IMR-90 (cell line): ENCODE measurements around the gene PTBP1. TPM values are rescaled to one million over a fixed set of nuclear protein-coding genes. Genes with fewer than 3 reads are reported as not detected.

Experiments
- ATAC-seq: fragments of 200-7000 bp; cut with Tn5 transposase; 2 replicates; pipeline ENCODE4 v1.9.1; 2020; ENCODE audit warnings: low read depth, mild to moderate bottlenecking, moderate library complexity
- BruUV-seq: library from RNA; stranded (reverse); fragments of 400-500 nt; replicated peaks from 2 replicates; lab custom pipeline; 2021; lab: Mats Ljungman, UMichigan
- CTCF ChIA-PET: fragments of 300-600 bp; formaldehyde crosslinking; extraction: SDS; loops from one replicate; lab custom pipeline; 2021; ENCODE audit warnings: antibody characterized with exemption; lab: Yijun Ruan, JAX
- POLR2A ChIA-PET: fragments of 300-600 bp; sonication (Branson Sonifier 250); formaldehyde crosslinking; loops from one replicate; lab custom pipeline; 2022; ENCODE audit warnings: antibody characterized with exemption; ENCODE audit not compliant: unreplicated experiment; lab: Charles Lee
- DNase-seq: peaks from one replicate; pipeline ENCODE4 v3.0.0; 2013
- H2AFZ ChIP-seq: replicated peaks from 2 replicates; pipeline ENCODE3; 2013; ENCODE audit warnings: low read length, mild to moderate bottlenecking; ENCODE audit not compliant: poor library complexity
- H2AK5ac ChIP-seq: 2 replicates; pipeline ENCODE4 v1.6.1; 2013; ENCODE audit warnings: low read depth, low read length, inconsistent platforms
- H2AK9ac ChIP-seq: replicated peaks from 2 replicates; pipeline ENCODE3; 2013; ENCODE audit warnings: mild to moderate bottlenecking, low read depth, low read length, moderate library complexity; ENCODE audit not compliant: poor library complexity
- H2BK120ac ChIP-seq: 2 replicates; pipeline ENCODE4 v1.6.1; 2013; ENCODE audit warnings: low read depth, low read length, inconsistent platforms
- H2BK15ac ChIP-seq: 3 replicates; pipeline ENCODE4 v1.6.1; 2013; ENCODE audit warnings: low read depth, low read length, inconsistent platforms
- H2BK20ac ChIP-seq: 2 replicates; pipeline ENCODE4 v1.6.1; 2013; ENCODE audit warnings: low read depth, mild to moderate bottlenecking, inconsistent platforms, low read length, moderate library complexity
- H2BK5ac ChIP-seq: 2 replicates; pipeline ENCODE4 v1.6.1; 2013; ENCODE audit warnings: mild to moderate bottlenecking, low read depth, low read length, inconsistent platforms; ENCODE audit not compliant: poor library complexity, severe bottlenecking
- H3K14ac ChIP-seq: replicated peaks from 2 replicates; pipeline ENCODE4 v1.6.1; 2013; ENCODE audit warnings: low read depth, low read length, inconsistent platforms
- H3K18ac ChIP-seq: 2 replicates; pipeline ENCODE4 v1.6.1; 2013; ENCODE audit warnings: low read depth, low read length, control low read depth
- H3K23ac ChIP-seq: 2 replicates; pipeline ENCODE4 v1.6.1; 2013; ENCODE audit warnings: low read depth, low read length, inconsistent platforms
- H3K27ac ChIP-seq: 2 replicates; pipeline ENCODE4 v1.5.1; 2013; ENCODE audit warnings: mild to moderate bottlenecking, control low read depth, low read length; ENCODE audit not compliant: insufficient read depth
- H3K27me3 ChIP-seq: 2 replicates; pipeline ENCODE4 v1.6.1; 2013; ENCODE audit warnings: low read length; ENCODE audit not compliant: control insufficient read depth, insufficient read depth
- H3K36me3 ChIP-seq: 2 replicates; pipeline ENCODE4 v1.6.1; 2013; ENCODE audit warnings: low read length, mixed read lengths; ENCODE audit not compliant: control insufficient read depth, insufficient read depth
- H3K4ac ChIP-seq: 2 replicates; pipeline ENCODE4 v1.6.1; 2013; ENCODE audit warnings: low read depth, low read length, inconsistent platforms
- H3K4me1 ChIP-seq: 2 replicates; pipeline ENCODE4 v1.6.1; 2013; ENCODE audit warnings: low read length, mixed read lengths; ENCODE audit not compliant: control insufficient read depth, insufficient read depth
- H3K4me2 ChIP-seq: 2 replicates; pipeline ENCODE4 v1.6.1; 2013; ENCODE audit warnings: low read depth, mild to moderate bottlenecking, control low read depth, low read length, moderate library complexity
- H3K4me3 ChIP-seq: 2 replicates; pipeline ENCODE4 v1.5.1; 2013; ENCODE audit warnings: low read depth, mild to moderate bottlenecking, control low read depth, low read length, moderate library complexity; ENCODE audit not compliant: insufficient read depth
- H3K56ac ChIP-seq: 2 replicates; pipeline ENCODE4 v1.6.1; 2013; ENCODE audit warnings: low read length, inconsistent platforms; ENCODE audit not compliant: insufficient read depth; ENCODE audit errors: extremely low read depth
- H3K79me1 ChIP-seq, 2 experiments: 2 replicates each; pipeline ENCODE4 v1.6.1; 2013; ENCODE audit warnings: low read length in 2 of 2, inconsistent platforms in 1 of 2, low read depth in 1 of 2
- H3K9ac ChIP-seq: 2 replicates; pipeline ENCODE4 v1.6.1; 2013; ENCODE audit warnings: low read depth, low read length, control low read depth
- H3K9me1 ChIP-seq: 2 replicates; pipeline ENCODE4 v1.6.1; 2013; ENCODE audit warnings: low read length, inconsistent platforms; ENCODE audit not compliant: insufficient read depth
- H3K9me3 ChIP-seq: 2 replicates; pipeline ENCODE4 v1.6.1; 2013; ENCODE audit warnings: low read length; ENCODE audit not compliant: control insufficient read depth, insufficient read depth
- H4K20me1 ChIP-seq: 2 replicates; pipeline ENCODE4 v1.6.1; 2013; ENCODE audit warnings: low read length, inconsistent platforms; ENCODE audit not compliant: insufficient read depth
- H4K5ac ChIP-seq: 2 replicates; pipeline ENCODE4 v1.6.1; 2013; ENCODE audit warnings: mild to moderate bottlenecking, low read depth, low read length, control low read depth
- H4K8ac ChIP-seq, 2 experiments: 2 replicates each; pipeline ENCODE4 v1.6.1; 2013; ENCODE audit warnings: low read depth in 2 of 2, low read length in 2 of 2, control low read depth in 1 of 2, inconsistent platforms in 1 of 2
- H4K91ac ChIP-seq: 2 replicates; pipeline ENCODE4 v1.6.1; 2013; ENCODE audit warnings: low read depth, low read length, inconsistent platforms; ENCODE audit not compliant: insufficient read depth
- BHLHE40 ChIP-seq: fragments of 150-350 bp; IDR thresholded peaks from 2 replicates; pipeline ENCODE4 v1.6.1; 2016; ENCODE audit warnings: mild to moderate bottlenecking, low read depth, low read length
- CEBPB ChIP-seq: IDR thresholded peaks from 2 replicates; pipeline ENCODE4 v1.6.1; 2012; ENCODE audit warnings: low read depth, low read length, improper control_type of control experiment
- CHD1 ChIP-seq: IDR thresholded peaks from 2 replicates; pipeline ENCODE4 v1.6.1; 2012; ENCODE audit warnings: low read depth, low read length, improper control_type of control experiment
- FOS ChIP-seq: fragments of 150-350 bp; IDR thresholded peaks from 2 replicates; pipeline ENCODE4 v1.6.1; 2016; ENCODE audit warnings: low read depth, low read length
- MAFK ChIP-seq: IDR thresholded peaks from 2 replicates; pipeline ENCODE4 v1.6.1; 2012; ENCODE audit warnings: low read depth, low read length, improper control_type of control experiment
- MAZ ChIP-seq: IDR thresholded peaks from 2 replicates; pipeline ENCODE4 v1.6.1; 2012; ENCODE audit warnings: low read depth, mild to moderate bottlenecking, low read length, improper control_type of control experiment, moderate library complexity, borderline replicate concordance
- MXI1 ChIP-seq: IDR thresholded peaks from 2 replicates; pipeline ENCODE4 v1.6.1; 2012; ENCODE audit warnings: low read depth, mild to moderate bottlenecking, low read length, moderate library complexity, borderline replicate concordance
- NFE2L2 ChIP-seq: fragments of 150-350 bp; IDR thresholded peaks from 2 replicates; pipeline ENCODE4 v1.6.1; 2016; ENCODE audit warnings: low read depth, mild to moderate bottlenecking, low read length
- POLR2A ChIP-seq: IDR thresholded peaks from 2 replicates; pipeline ENCODE4 v1.6.1; 2012; ENCODE audit warnings: mild to moderate bottlenecking, low read depth, low read length
- RCOR1 ChIP-seq: IDR thresholded peaks from 2 replicates; pipeline ENCODE4 v1.6.1; 2012; ENCODE audit warnings: mild to moderate bottlenecking, low read length, improper control_type of control experiment; ENCODE audit not compliant: insufficient replicate concordance
- RFX5 ChIP-seq: IDR thresholded peaks from 2 replicates; pipeline ENCODE4 v1.8.0; 2012; ENCODE audit warnings: low read depth, mild to moderate bottlenecking, low read length, moderate library complexity
- SMC3 ChIP-seq: fragments of 150-350 bp; IDR thresholded peaks from 2 replicates; pipeline ENCODE4 v1.6.1; 2016; ENCODE audit warnings: low read depth, mild to moderate bottlenecking, antibody characterized with exemption, low read length, moderate library complexity
- WGBS, 2 experiments: methylation state at CpG; one replicate each; pipeline versions ENCODE4 v1.1.5 to v1.1.7; 2013; ENCODE audit warnings: missing lambda C conversion rate in 2 of 2; ENCODE audit not compliant: insufficient read length in 1 of 2; ENCODE audit errors: extremely low coverage in 2 of 2; 5-methylcytosine and 5-hydroxymethylcytosine counted together
- dilution Hi-C: fragments of 300-500 bp; cut with HindIII; formaldehyde crosslinking; loops from one replicate; pipeline ENCODE4 v1.14.3; 2018; ENCODE audit warnings: low sequenced_read_pairs; ENCODE audit not compliant: unreplicated experiment
- in situ Hi-C: fragments of 300-500 bp; cut with MboI; formaldehyde crosslinking; loops from 3 replicates; pipeline ENCODE4 v1.14.3; 2019; ENCODE audit warnings: low sequenced_read_pairs, inconsistent platforms, mixed read lengths
- intact Hi-C: fragments of 100-400 bp; cut with micrococcal nuclease; formaldehyde crosslinking; loops from 2 replicates; pipeline ENCODE4 v1.10.0; 2022
- polyA plus RNA-seq, 3 experiments: library from polyadenylated mRNA; depleted of rRNA; stranded (reverse); fragments of >200 nt; gene quantifications; 2 replicates each; pipeline ENCODE4 v1.2.3, GENCODE V29; 2012; ENCODE audit warnings: low replicate concordance in 1 of 3
- total RNA-seq: library from RNA; depleted of rRNA; stranded (reverse); fragments of >200 nt; gene quantifications from 2 replicates; pipeline ENCODE4 v1.2.3, GENCODE V29; 2012
- TF ChIP-seq, protein P1 (sequence below): fragments of 150-350 bp; IDR thresholded peaks from 2 replicates; pipeline ENCODE4 v1.6.1; 2017; ENCODE audit warnings: mild to moderate bottlenecking, antibody characterized with exemption, low read length, low read depth
- TF ChIP-seq, protein P2 (sequence below): conservative IDR thresholded peaks from 2 replicates; pipeline ENCODE4 v1.5.1; 2012; ENCODE audit warnings: mild to moderate bottlenecking, low read depth, low read length, improper control_type of control experiment
- TF ChIP-seq, protein P3 (sequence below): fragments of 150-350 bp; IDR thresholded peaks from 2 replicates; pipeline ENCODE4 v1.6.1; 2016; ENCODE audit warnings: low read depth, mild to moderate bottlenecking, low read length, moderate library complexity, borderline replicate concordance

Gene PTBP1
- total and polyA plus RNA-seq, 2 of the 4 experiments (the other 2 are of a cell fraction): 146 to 269 TPM

GRCh38 chr19:788983-789700 is 8.1 kb upstream of the PTBP1 start:
- H3K36me3 ChIP-seq: no peaks in the 10 kb centered on the region
- H3K79me1 ChIP-seq: peaks cover 0 to 6% of the 10 kb centered on the region in 2 experiments; a peak in 1 of 4 replicates
- 0 out of 2 replicates have a peak overlapping the region, but pooled peaks have one; percentile 14 for H2AK5ac ChIP-seq
- H3K4ac ChIP-seq: no peak overlapping the region
- no peak overlapping the region for H2BK5ac ChIP-seq
- H2BK20ac ChIP-seq: no peak overlapping the region
- peak overlapping the region in 1 of 2 experiments; percentile 20; a peak in 1 of 4 replicates for H4K8ac ChIP-seq
- H3K9me1 ChIP-seq: no peaks in the 10 kb centered on the region; the same call in 1 of the 2 replicates
- ATAC-seq: peak; percentile 48
- H3K9ac ChIP-seq: no peak overlapping the region
- no peak overlapping the region for H3K18ac ChIP-seq
- no peak overlapping the region for H3K23ac ChIP-seq
- H3K4me2 ChIP-seq: no peak overlapping the region
- no peak overlapping the region for H3K56ac ChIP-seq
- no peak overlapping the region for H3K14ac ChIP-seq
- peak overlapping the region; percentile 48 for H2AK9ac ChIP-seq
- BruUV-seq: no TSS peak
- H3K9me3 ChIP-seq: no peaks in the 10 kb centered on the region
- no peak overlapping the region for H4K91ac ChIP-seq
- WGBS, 2 experiments: 47% methylated on average over 19 of the region's 33 CpGs; no CpG with 5 or more reads in 1 of the 2 experiments
- CTCF ChIA-PET: no interaction called here
- H2BK15ac ChIP-seq: no peak overlapping the region
- H3K27ac ChIP-seq: no peak overlapping the region
- H2AFZ ChIP-seq: peak overlapping the region; percentile 56
- H3K4me3 ChIP-seq: no peak overlapping the region
- in situ Hi-C loops (no loop called here), dilution Hi-C loops (no loop called here), intact Hi-C loops (no loop called here)
- H2BK120ac ChIP-seq: no peak overlapping the region
- no peaks in the 10 kb centered on the region for H3K27me3 ChIP-seq
- no peak for DNase-seq
- no peak overlapping the region for H4K5ac ChIP-seq
- TF ChIP-seq MAZ: no peak
- no peak for TF ChIP-seq RCOR1
- TF ChIP-seq BHLHE40: no peak
- no peak for TF ChIP-seq SMC3
- TF ChIP-seq, protein P1, sequence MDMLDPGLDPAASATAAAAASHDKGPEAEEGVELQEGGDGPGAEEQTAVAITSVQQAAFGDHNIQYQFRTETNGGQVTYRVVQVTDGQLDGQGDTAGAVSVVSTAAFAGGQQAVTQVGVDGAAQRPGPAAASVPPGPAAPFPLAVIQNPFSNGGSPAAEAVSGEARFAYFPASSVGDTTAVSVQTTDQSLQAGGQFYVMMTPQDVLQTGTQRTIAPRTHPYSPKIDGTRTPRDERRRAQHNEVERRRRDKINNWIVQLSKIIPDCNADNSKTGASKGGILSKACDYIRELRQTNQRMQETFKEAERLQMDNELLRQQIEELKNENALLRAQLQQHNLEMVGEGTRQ: no peak
- TF ChIP-seq CHD1: no peak
- no peak for TF ChIP-seq RFX5
- no peak for TF ChIP-seq MAFK
- TF ChIP-seq MXI1: no peak
- no peak for TF ChIP-seq POLR2A
- no peak for TF ChIP-seq FOS
- TF ChIP-seq, protein P2, sequence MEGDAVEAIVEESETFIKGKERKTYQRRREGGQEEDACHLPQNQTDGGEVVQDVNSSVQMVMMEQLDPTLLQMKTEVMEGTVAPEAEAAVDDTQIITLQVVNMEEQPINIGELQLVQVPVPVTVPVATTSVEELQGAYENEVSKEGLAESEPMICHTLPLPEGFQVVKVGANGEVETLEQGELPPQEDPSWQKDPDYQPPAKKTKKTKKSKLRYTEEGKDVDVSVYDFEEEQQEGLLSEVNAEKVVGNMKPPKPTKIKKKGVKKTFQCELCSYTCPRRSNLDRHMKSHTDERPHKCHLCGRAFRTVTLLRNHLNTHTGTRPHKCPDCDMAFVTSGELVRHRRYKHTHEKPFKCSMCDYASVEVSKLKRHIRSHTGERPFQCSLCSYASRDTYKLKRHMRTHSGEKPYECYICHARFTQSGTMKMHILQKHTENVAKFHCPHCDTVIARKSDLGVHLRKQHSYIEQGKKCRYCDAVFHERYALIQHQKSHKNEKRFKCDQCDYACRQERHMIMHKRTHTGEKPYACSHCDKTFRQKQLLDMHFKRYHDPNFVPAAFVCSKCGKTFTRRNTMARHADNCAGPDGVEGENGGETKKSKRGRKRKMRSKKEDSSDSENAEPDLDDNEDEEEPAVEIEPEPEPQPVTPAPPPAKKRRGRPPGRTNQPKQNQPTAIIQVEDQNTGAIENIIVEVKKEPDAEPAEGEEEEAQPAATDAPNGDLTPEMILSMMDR: no peak
- TF ChIP-seq, protein P3, sequence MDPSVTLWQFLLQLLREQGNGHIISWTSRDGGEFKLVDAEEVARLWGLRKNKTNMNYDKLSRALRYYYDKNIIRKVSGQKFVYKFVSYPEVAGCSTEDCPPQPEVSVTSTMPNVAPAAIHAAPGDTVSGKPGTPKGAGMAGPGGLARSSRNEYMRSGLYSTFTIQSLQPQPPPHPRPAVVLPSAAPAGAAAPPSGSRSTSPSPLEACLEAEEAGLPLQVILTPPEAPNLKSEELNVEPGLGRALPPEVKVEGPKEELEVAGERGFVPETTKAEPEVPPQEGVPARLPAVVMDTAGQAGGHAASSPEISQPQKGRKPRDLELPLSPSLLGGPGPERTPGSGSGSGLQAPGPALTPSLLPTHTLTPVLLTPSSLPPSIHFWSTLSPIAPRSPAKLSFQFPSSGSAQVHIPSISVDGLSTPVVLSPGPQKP: no peak
- no peak for TF ChIP-seq CEBPB
- no peak for TF ChIP-seq NFE2L2
- peaks cover 2% of the 10 kb centered on the region; the same call in 1 of the 2 replicates for H3K4me1 ChIP-seq
- no peaks in the 10 kb centered on the region for H4K20me1 ChIP-seq
- POLR2A ChIA-PET: no interaction called here
